Activated T-helper 1 cell treated with anti-CD3 and anti-CD28 coated beads, Interleukin-12 subunit alpha, Interleukin-12 subunit beta, Interleukin-2, Interleukin-4 antibody, amounts not matched to agents 30 ng/mL and 10 ng/mL and 1 ng/mL, durations not matched to agents 14 hours and 24 hours and 36 hours (primary cell): ENCODE measurements around the gene ZNF800. TPM values are rescaled to one million over a fixed set of nuclear protein-coding genes. Genes with fewer than 3 reads are reported as not detected.

ENCODE experiments used
- DNase-seq: peaks from one replicate; pipeline ENCODE4 v3.0.0; 2021; ENCODE audit warnings: low spot score
- H3K27ac Mint-ChIP-seq: one replicate; pipeline ENCODE4 v1.8.0; 2021; ENCODE audit warnings: mild to moderate bottlenecking, mixed read lengths
- H3K27me3 Mint-ChIP-seq: one replicate; pipeline ENCODE4 v1.8.0; 2022; ENCODE audit warnings: mild to moderate bottlenecking, moderate library complexity, mixed read lengths; ENCODE audit not compliant: insufficient read depth
- H3K36me3 Mint-ChIP-seq: one replicate; pipeline ENCODE4 v1.8.0; 2021; ENCODE audit warnings: low read depth, mixed read lengths
- H3K4me1 Mint-ChIP-seq: one replicate; pipeline ENCODE4 v1.8.0; 2021; ENCODE audit warnings: low read depth, mixed read lengths
- H3K4me3 Mint-ChIP-seq: one replicate; pipeline ENCODE4 v1.8.0; 2021; ENCODE audit warnings: mild to moderate bottlenecking, moderate library complexity, mixed read lengths
- H3K9me3 Mint-ChIP-seq: one replicate; pipeline ENCODE4 v1.8.0; 2021; ENCODE audit warnings: mixed read lengths
- intact Hi-C: fragments of 100-400 bp; cut with micrococcal nuclease; formaldehyde crosslinking; loops from one replicate; pipeline ENCODE4 v1.15.1; 2024
- total RNA-seq: library from RNA; stranded (reverse); gene quantifications from 2 replicates; pipeline ENCODE4 v1.2.3, GENCODE V29; 2022

Gene ZNF800
- total RNA-seq, 1 donor from 2014 or later: 39.1 TPM

DNA sequence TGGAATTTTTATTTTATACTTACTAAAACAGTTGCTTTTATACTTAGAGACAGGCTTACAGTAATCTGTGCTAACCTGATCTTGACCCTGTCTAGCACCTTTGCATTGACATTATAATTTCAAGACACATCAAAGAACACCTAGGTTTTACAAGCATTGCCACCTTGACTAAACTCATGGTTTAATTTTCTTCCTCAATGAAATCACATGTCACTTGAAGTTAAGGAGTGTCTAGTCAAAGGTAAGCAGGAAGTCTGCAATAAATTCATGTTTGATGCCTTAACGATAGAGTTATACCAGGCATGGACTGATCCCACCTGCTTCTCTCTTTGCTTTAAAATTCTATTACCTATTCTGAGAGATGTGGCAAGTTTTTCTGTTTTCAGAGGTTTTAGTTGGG lies 62.4 kb downstream of the ZNF800 start:
- Mint-ChIP-seq H3K27ac (no peak overlapping the region), H3K4me1 (no peaks in the 10 kb centered on the region)

DNA sequence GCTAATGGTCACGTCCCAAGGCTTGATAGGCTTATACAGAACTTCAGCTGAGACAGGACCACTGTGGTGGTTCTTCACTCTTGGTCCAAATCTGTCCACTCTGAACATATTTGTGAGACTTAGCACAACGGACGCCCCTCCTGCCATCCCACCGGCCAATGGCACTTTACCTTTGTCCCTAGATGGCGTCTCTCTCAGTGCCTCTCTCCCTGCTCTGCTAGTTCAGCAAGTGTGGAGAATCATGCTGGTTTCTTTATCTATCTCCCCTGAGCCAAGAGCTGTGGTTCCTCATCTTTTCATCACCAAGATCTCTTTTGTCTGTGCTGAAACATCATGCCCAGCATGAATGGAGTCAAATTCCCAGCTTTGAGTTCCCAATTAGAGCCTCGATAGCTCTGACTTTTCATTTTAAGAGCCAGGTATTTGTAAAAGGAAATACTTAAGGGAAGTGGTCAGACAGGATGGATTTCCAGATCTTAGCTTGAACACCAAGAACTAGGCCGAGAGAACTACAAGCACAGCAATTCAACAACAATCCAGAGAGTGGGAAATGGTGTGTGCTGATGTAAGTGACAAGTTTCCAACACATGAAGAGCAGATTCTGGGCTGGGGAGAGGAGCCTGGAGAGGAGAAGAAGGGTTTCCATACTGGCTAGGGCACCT lies 69.5 kb downstream of the ZNF800 start:
- Mint-ChIP-seq H3K27ac (no peak overlapping the region), H3K36me3 (no peaks in the 10 kb centered on the region), H3K4me3 (no peak overlapping the region), H3K27me3 (peaks cover 28% of the 10 kb centered on the region), H3K9me3 (no peaks in the 10 kb centered on the region), H3K4me1 (peaks cover 9% of the 10 kb centered on the region)
- intact Hi-C loops: no loop called here
- DNase-seq: no peak

More for the DNA sequence above, 62.4 kb downstream of the ZNF800 start:
- H3K27me3 Mint-ChIP-seq: peaks cover 38% of the 10 kb centered on the region
- H3K4me3 Mint-ChIP-seq: no peak overlapping the region
- intact Hi-C loops: no loop called here
- no peaks in the 10 kb centered on the region for H3K9me3 Mint-ChIP-seq
- DNase-seq: no peak
- no peaks in the 10 kb centered on the region for H3K36me3 Mint-ChIP-seq

- no peak for DNase-seq
These were observed 70.2 kb downstream of the ZNF800 start for GRCh38 chr7:127322351-127322750.

DNA sequence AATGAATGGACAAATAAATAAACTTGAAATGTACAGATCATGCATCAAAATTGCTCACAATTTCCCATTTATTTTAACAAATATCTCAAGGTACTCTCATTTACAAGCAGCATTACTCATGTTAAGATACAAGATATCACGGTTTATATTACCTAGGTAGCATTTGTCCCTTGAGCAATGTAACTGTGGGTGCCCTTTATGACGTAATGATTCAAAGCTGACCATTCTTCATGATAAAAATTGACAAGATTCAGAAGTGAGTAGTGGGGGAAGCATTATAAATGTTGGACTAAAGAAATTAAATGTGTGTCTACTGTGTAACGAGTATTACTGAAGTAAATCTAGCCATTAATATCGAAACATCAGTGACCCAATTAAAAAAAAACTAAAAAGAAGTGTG lies 71.5 kb downstream of the ZNF800 start:
- no peak for DNase-seq
- Mint-ChIP-seq H3K27me3 (peaks cover 15% of the 10 kb centered on the region), H3K9me3 (peaks cover 11% of the 10 kb centered on the region), H3K4me3 (no peak overlapping the region), H3K4me1 (peaks cover 9% of the 10 kb centered on the region), H3K36me3 (no peaks in the 10 kb centered on the region), H3K27ac (no peak overlapping the region)
- intact Hi-C loops: no loop called here

More at GRCh38 chr7:127322351-127322750, 70.2 kb downstream of the ZNF800 start:
- Mint-ChIP-seq H3K9me3 (no peaks in the 10 kb centered on the region), H3K27ac (no peak overlapping the region), H3K4me1 (peaks cover 9% of the 10 kb centered on the region), H3K27me3 (peaks cover 27% of the 10 kb centered on the region), H3K36me3 (no peaks in the 10 kb centered on the region), H3K4me3 (no peak overlapping the region)
- intact Hi-C loops: no loop called here

Other genes starting within 250 kb of the ZNF800 start
- not detected in 2 replicates for gene GRM8, start 139.8 kb downstream of the ZNF800 start, total RNA-seq
- gene GCC1, start 192.9 kb upstream of the ZNF800 start, total RNA-seq: 16.8 and 17.4 TPM in 2 replicates
- 122 and 128 TPM in 2 replicates for gene ARF5, start 195.7 kb upstream of the ZNF800 start, total RNA-seq
- 0.93 and 1.4 TPM in 2 replicates for gene FSCN3, start 201.0 kb upstream of the ZNF800 start, total RNA-seq
- not detected in 2 replicates for gene PAX4, start 225.4 kb upstream of the ZNF800 start, total RNA-seq